ENCODE results near the gene CIB4. TPM values are rescaled to one million over a fixed set of nuclear protein-coding genes. Genes with fewer than 3 reads are reported as not detected.

Gene CIB4
- total and polyA plus RNA-seq, 2 experiments from 2014 or later: not detected

DNA sequence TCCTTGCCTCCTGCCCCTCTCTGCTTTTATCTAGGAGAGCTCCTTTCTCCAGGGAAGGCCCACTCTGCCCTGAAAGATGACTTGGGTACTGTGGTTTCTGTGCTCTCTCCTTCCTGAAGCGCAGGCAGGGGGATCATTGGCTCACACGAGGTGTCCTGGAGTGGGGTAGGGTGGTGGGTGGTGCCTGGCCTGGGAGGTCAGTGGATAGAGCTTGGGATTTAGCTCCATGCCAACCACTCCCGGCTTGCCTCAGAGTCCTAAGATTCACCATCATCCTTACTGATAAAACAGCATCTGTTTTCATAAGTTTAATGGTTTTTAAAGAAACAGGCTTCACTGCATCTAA is 63.1 kb downstream of the CIB4 start:
- H3K4me3 ChIP-seq: no peak overlapping the region
- no peaks in the 10 kb centered on the region for H3F3A ChIP-seq (ENCODE audit: insufficient read depth)
- H4K20me1 ChIP-seq (ENCODE audit: insufficient read depth): no peaks in the 10 kb centered on the region
- H3K79me2 ChIP-seq (ENCODE audit: insufficient read depth): no peaks in the 10 kb centered on the region
- no peak overlapping the region for H3K27ac ChIP-seq
- H3K9ac ChIP-seq: no peak overlapping the region
- peaks cover 50% of the 10 kb centered on the region for H3K27me3 ChIP-seq (replicated peaks; ENCODE audit: insufficient read depth)
- no peak overlapping the region for H2AFZ ChIP-seq
- DNase-seq: no peak
- no peaks in the 10 kb centered on the region for H3K36me3 ChIP-seq (ENCODE audit: low read depth)
- no peaks in the 10 kb centered on the region for H3K9me3 ChIP-seq (ENCODE audit: low read depth)
- in situ Hi-C loops (cut with MboI): no loop called here
- H3K9me2 ChIP-seq (ENCODE audit: insufficient read depth): no peaks in the 10 kb centered on the region
- 38% methylated on average over 3 of the region's 3 CpGs for WGBS, 2 experiments (ENCODE audit: low coverage in 1 of 2, low lambda C conversion rate in 2 of 2, missing lambda C conversion rate in 2 of 2)
- TF ChIP-seq EZH2phosphoT487 (IDR thresholded peaks at IDR 0.05; ENCODE audit: insufficient read depth, low read depth) (no peak), EZH2 (IDR thresholded peaks at IDR 0.05; ENCODE audit: insufficient read depth, poor library complexity, severe bottlenecking) (no peak)
- H3K4me1 ChIP-seq (ENCODE audit: insufficient read depth): no peaks in the 10 kb centered on the region
- H3K4me2 ChIP-seq (ENCODE audit: unreplicated experiment): no peak overlapping the region

DNA sequence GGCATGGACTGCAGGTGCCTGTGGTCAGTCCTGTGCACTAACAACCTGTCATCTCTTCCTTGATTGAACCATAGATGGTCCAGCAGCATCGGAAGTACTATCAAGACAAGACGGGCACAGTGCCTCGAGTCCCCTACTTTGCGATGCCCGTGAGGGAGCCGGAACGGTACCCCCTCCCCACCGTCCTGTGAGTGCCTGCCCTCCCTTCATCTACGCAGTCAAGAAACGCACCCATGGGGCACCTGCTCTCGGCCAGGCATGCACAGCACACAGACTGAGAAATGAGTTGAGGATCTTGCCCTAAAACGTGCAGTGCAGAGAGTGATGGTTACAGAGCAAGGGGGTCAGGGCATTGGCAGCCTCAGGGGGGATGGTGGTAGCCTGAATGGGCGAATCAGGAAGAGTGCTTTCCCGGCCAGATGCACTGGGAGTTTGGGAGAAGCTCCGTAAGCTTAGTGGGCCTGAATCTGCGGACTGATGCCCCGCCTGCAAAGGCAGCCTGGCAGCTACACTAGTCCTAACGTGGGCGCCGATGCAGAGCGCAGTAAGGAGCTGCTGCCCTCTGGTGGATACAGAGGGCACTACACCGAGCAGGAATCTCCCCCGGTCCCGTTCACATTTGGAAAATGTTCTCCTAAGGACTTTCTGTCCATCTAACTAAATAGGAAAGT is 63.6 kb downstream of the CIB4 start:
- H4K20me1 ChIP-seq (ENCODE audit: insufficient read depth): no peaks in the 10 kb centered on the region
- TF ChIP-seq EZH2phosphoT487 (IDR thresholded peaks at IDR 0.05; ENCODE audit: insufficient read depth, low read depth) (no peak), EZH2 (IDR thresholded peaks at IDR 0.05; ENCODE audit: insufficient read depth, poor library complexity, severe bottlenecking) (no peak)
- H3F3A ChIP-seq (ENCODE audit: insufficient read depth): no peaks in the 10 kb centered on the region
- no peak overlapping the region for H3K4me2 ChIP-seq (ENCODE audit: unreplicated experiment)
- H3K36me3 ChIP-seq (ENCODE audit: low read depth): no peaks in the 10 kb centered on the region
- H3K9ac ChIP-seq: no peak overlapping the region
- in situ Hi-C loops (cut with MboI): no loop called here
- WGBS, 2 experiments (ENCODE audit: low coverage in 1 of 2, low lambda C conversion rate in 2 of 2, missing lambda C conversion rate in 2 of 2): 26 to 30% methylated on average over 24 of the region's 24 CpGs
- no peaks in the 10 kb centered on the region for H3K79me2 ChIP-seq (ENCODE audit: insufficient read depth)
- no peak overlapping the region for H3K4me3 ChIP-seq
- peaks cover 52% of the 10 kb centered on the region for H3K27me3 ChIP-seq (replicated peaks; ENCODE audit: insufficient read depth)
- no peaks in the 10 kb centered on the region for H3K9me2 ChIP-seq (ENCODE audit: insufficient read depth)
- H2AFZ ChIP-seq: no peak overlapping the region
- peak; percentile 89 for DNase-seq
- H3K9me3 ChIP-seq (ENCODE audit: low read depth): no peaks in the 10 kb centered on the region
- H3K4me1 ChIP-seq (ENCODE audit: insufficient read depth): no peaks in the 10 kb centered on the region
- H3K27ac ChIP-seq: no peak overlapping the region

DNA sequence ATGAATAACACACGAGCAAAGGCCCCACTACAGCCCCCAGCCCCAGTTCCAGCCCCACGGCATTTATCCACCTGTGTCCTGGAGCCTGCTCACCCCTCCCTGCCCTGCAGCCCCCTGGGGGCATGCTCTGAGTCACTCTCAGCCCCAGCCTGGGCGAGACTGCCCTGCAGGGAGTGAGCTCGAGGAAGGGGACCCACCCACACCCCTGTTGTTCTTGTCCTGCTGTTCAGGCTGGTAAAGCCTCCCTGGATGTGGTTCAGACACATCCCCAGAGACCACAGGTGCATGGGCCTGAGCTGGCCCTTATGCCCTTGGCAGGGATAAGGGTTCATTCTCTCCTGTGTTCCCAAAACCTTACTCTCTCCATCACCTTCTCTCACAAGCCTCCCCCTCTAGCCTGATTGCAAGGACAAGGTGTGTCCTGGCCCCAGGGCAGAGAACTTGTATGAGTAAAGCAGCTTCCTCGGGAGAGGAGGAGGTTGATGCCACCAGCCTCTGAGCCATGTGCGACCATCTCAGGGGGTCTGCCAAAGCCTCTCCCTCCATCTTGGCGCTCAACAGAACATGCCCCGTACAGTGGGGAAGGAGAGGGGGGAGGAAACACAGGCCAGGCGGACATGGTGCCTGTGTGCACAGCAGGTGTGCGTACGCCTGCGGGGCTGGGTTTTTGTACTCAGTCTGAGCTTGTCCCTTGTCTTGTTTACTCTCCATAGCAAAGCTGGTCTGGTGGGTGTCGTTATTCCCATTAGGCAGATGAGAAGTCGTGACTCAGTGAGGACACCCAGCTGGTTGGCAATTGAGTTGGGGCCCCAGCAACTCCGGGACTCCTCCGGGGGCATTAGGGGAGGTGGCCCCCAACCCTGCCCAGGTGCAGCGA is 64.4 kb downstream of the CIB4 start:
- no peak for TF ChIP-seq EZH2 (IDR thresholded peaks at IDR 0.05; ENCODE audit: insufficient read depth, poor library complexity, severe bottlenecking)
- no peak for TF ChIP-seq EZH2phosphoT487 (IDR thresholded peaks at IDR 0.05; ENCODE audit: insufficient read depth, low read depth)
- no peak for DNase-seq
- Histone ChIP-seq H2AFZ (no peak overlapping the region), H4K20me1 (ENCODE audit: insufficient read depth) (no peaks in the 10 kb centered on the region), H3K4me2 (ENCODE audit: unreplicated experiment) (no peak overlapping the region), H3F3A (ENCODE audit: insufficient read depth) (no peaks in the 10 kb centered on the region), H3K27me3 (replicated peaks; ENCODE audit: insufficient read depth) (peaks cover 53% of the 10 kb centered on the region), H3K79me2 (ENCODE audit: insufficient read depth) (no peaks in the 10 kb centered on the region), H3K4me3 (no peak overlapping the region), H3K36me3 (ENCODE audit: low read depth) (no peaks in the 10 kb centered on the region), H3K9me2 (ENCODE audit: insufficient read depth) (no peaks in the 10 kb centered on the region), H3K9me3 (ENCODE audit: low read depth) (no peaks in the 10 kb centered on the region), H3K27ac (no peak overlapping the region), H3K9ac (no peak overlapping the region), H3K4me1 (ENCODE audit: insufficient read depth) (no peaks in the 10 kb centered on the region)
- in situ Hi-C loops (cut with MboI): no loop called here
- WGBS, 2 experiments (ENCODE audit: low coverage in 1 of 2, low lambda C conversion rate in 2 of 2, missing lambda C conversion rate in 2 of 2): 52% methylated on average over 16 to 17 of the region's 17 CpGs

DNA sequence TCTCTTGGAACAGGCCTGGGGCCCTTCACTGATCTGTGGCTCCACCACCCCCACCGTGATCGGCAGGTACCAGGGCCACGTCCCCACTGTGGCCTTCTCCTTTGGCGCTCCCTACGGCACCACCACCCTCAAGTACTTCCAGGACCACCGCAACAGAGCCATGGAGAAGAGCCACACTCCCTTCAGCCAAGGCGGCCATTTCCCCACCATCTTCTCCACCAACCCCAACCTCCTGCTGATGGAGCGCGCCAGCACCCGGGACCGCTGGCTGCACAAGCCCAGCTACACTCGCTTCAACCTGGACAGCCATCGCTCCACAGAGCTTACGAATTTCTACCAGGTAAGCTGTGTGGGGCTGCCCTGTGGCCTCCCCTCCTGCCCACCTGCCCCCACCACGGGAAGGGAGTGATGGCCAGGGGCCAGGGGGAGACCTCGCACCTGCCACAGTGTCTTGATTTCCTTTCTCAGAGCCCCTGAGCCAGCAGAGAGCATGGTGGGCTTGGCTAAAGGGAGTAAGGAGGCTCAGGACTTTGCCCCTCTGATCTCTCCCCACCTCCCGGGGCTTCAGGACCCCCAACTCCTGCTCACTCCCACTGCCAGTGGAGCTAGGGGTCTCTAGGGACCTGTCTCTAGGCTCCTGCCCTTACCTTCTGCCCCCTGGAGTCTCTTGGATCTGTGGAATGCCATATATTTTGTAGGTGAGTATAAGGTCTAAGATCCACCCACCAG is 65.2 kb downstream of the CIB4 start:
- H3K27me3 ChIP-seq (replicated peaks; ENCODE audit: insufficient read depth): peaks cover 60% of the 10 kb centered on the region
- H2AFZ ChIP-seq: no peak overlapping the region
- no peak for DNase-seq
- in situ Hi-C loops (cut with MboI): no loop called here
- H3K9me2 ChIP-seq (ENCODE audit: insufficient read depth): no peaks in the 10 kb centered on the region
- H3F3A ChIP-seq (ENCODE audit: insufficient read depth): no peaks in the 10 kb centered on the region
- no peaks in the 10 kb centered on the region for H3K9me3 ChIP-seq (ENCODE audit: low read depth)
- H3K27ac ChIP-seq: no peak overlapping the region
- H3K4me2 ChIP-seq (ENCODE audit: unreplicated experiment): no peak overlapping the region
- no peak overlapping the region for H3K9ac ChIP-seq
- no peaks in the 10 kb centered on the region for H3K36me3 ChIP-seq (ENCODE audit: low read depth)
- no peak overlapping the region for H3K4me3 ChIP-seq
- TF ChIP-seq EZH2phosphoT487 (IDR thresholded peaks at IDR 0.05; ENCODE audit: insufficient read depth, low read depth): no peak
- TF ChIP-seq EZH2 (IDR thresholded peaks at IDR 0.05; ENCODE audit: insufficient read depth, poor library complexity, severe bottlenecking): no peak
- no peaks in the 10 kb centered on the region for H4K20me1 ChIP-seq (ENCODE audit: insufficient read depth)
- 72 to 73% methylated on average over 17 of the region's 17 CpGs for WGBS, 2 experiments (ENCODE audit: low coverage in 1 of 2, low lambda C conversion rate in 2 of 2, missing lambda C conversion rate in 2 of 2)
- H3K79me2 ChIP-seq (ENCODE audit: insufficient read depth): no peaks in the 10 kb centered on the region
- no peaks in the 10 kb centered on the region for H3K4me1 ChIP-seq (ENCODE audit: insufficient read depth)

All from GM23248 (cell line).